ENCODE measurements around the gene UBB. TPM values are rescaled to one million over a fixed set of nuclear protein-coding genes. Genes with fewer than 3 reads are reported as not detected.

Gene UBB
- total and polyA plus RNA-seq, 10 donors: 697 to 1,795 (median 1,033) TPM

GRCh38 chr17:16428098-16428882 lies 47.4 kb downstream of the UBB start:
- H3K27ac ChIP-seq: no peak overlapping the region
- H3K9me3 ChIP-seq: no peaks in the 10 kb centered on the region
- TF ChIP-seq POLR2A (IDR thresholded peaks at IDR 0.05): no peak
- peak in 1 of 3 donors; percentile 26 for TF ChIP-seq POLR2AphosphoS5 (IDR thresholded peaks at IDR 0.05)
- TF ChIP-seq CTCF (IDR thresholded peaks at IDR 0.05 in 8 of 11, conservative IDR thresholded peaks at IDR 0.05 in 3 of 11): peak in 9 of 11 experiments; percentile 20 to 68 (median 53)
- no peak for DNase-seq
- no peaks in the 10 kb centered on the region for H3K27me3 ChIP-seq (replicated peaks in 1 of 7)
- H3K4me1 ChIP-seq: peaks cover 0 to 3% (median 0%) of the 10 kb centered on the region in 6 donors
- 62 to 75% (median 71%) methylated on average over 13 to 15 of the region's 15 CpGs for WGBS, 5 donors
- H3K4me3 ChIP-seq: no peak overlapping the region
- H3K36me3 ChIP-seq: peaks cover 0 to 97% (median 73%) of the 10 kb centered on the region in 6 donors
- intact Hi-C loops (cut with DNase I; ENCODE audit: low total_unique reads): no loop called here

- peaks cover 0 to 3% (median 0%) of the 10 kb centered on the region in 6 donors for H3K4me1 ChIP-seq
- DNase-seq: no peak
- no peaks in the 10 kb centered on the region for H3K27me3 ChIP-seq (replicated peaks in 1 of 7)
- TF ChIP-seq POLR2AphosphoS5 (IDR thresholded peaks at IDR 0.05) (no peak), POLR2A (IDR thresholded peaks at IDR 0.05) (no peak), CTCF (IDR thresholded peaks at IDR 0.05 in 8 of 11, conservative IDR thresholded peaks at IDR 0.05 in 3 of 11) (no peak)
- intact Hi-C loops (cut with DNase I; ENCODE audit: low total_unique reads): no loop called here
- no peak overlapping the region for H3K4me3 ChIP-seq
- H3K36me3 ChIP-seq: peaks cover 0 to 97% (median 67%) of the 10 kb centered on the region in 6 donors
- WGBS, 5 donors: 96 to 97% (median 96%) methylated on average over 9 of the region's 9 CpGs
- H3K27ac ChIP-seq: no peak overlapping the region
- no peaks in the 10 kb centered on the region for H3K9me3 ChIP-seq
Measured at GRCh38 chr17:16429083-16429482, 48.2 kb downstream of the UBB start.

GRCh38 chr17:16430650-16431049 lies 49.8 kb downstream of the UBB start:
- WGBS, 5 donors: 71 to 90% (median 75%) methylated on average over 6 of the region's 6 CpGs
- intact Hi-C loops (cut with DNase I; ENCODE audit: low total_unique reads): no loop called here
- no peak for DNase-seq
- Histone ChIP-seq H3K27ac (no peak overlapping the region), H3K4me1 (peaks cover 0 to 3% (median 0%) of the 10 kb centered on the region in 6 donors), H3K36me3 (peaks cover 0 to 82% (median 54%) of the 10 kb centered on the region in 6 donors), H3K27me3 (replicated peaks in 1 of 7) (no peaks in the 10 kb centered on the region), H3K9me3 (no peaks in the 10 kb centered on the region), H3K4me3 (no peak overlapping the region)
- TF ChIP-seq POLR2AphosphoS5 (IDR thresholded peaks at IDR 0.05): no peak
- TF ChIP-seq POLR2A (IDR thresholded peaks at IDR 0.05): no peak
- no peak for TF ChIP-seq CTCF (IDR thresholded peaks at IDR 0.05 in 8 of 11, conservative IDR thresholded peaks at IDR 0.05 in 3 of 11)

- Histone ChIP-seq H3K27ac (no peak overlapping the region), H3K36me3 (peaks cover 0 to 72% (median 40%) of the 10 kb centered on the region in 6 donors), H3K9me3 (no peaks in the 10 kb centered on the region), H3K4me1 (peaks cover 0 to 3% (median 0%) of the 10 kb centered on the region in 6 donors), H3K4me3 (no peak overlapping the region), H3K27me3 (replicated peaks in 1 of 7) (no peaks in the 10 kb centered on the region)
- intact Hi-C loops (cut with DNase I; ENCODE audit: low total_unique reads): no loop called here
- TF ChIP-seq POLR2A (IDR thresholded peaks at IDR 0.05) (no peak), CTCF (IDR thresholded peaks at IDR 0.05 in 8 of 11, conservative IDR thresholded peaks at IDR 0.05 in 3 of 11) (no peak), POLR2AphosphoS5 (IDR thresholded peaks at IDR 0.05) (peak in 1 of 3 donors; percentile 50)
- 91 to 97% (median 94%) methylated on average over 10 to 15 of the region's 15 CpGs for WGBS, 5 donors
- no peak for DNase-seq
Measured at GRCh38 chr17:16432017-16432416, 51.1 kb downstream of the UBB start.
